Liver (tissue), 9 donors: ENCODE data around the gene ENOPH1. TPM values are rescaled to one million over a fixed set of nuclear protein-coding genes. Genes with fewer than 3 reads are reported as not detected.

Experiments
- DNase-seq: peaks from one replicate; pipeline ENCODE4 v3.0.0-alpha.2; 2017; ENCODE audit warnings: low spot score
- H3K27ac ChIP-seq, 2 donors: one replicate each; pipeline ENCODE4 v1.7.0; 2013; ENCODE audit warnings: inconsistent platforms in 2 of 2, low read length in 2 of 2, control low read depth in 1 of 2, low read depth in 1 of 2, mild to moderate bottlenecking in 1 of 2
- H3K27me3 ChIP-seq, 4 donors: one replicate each; pipeline versions ENCODE4 v1.6.1 to v1.7.0; 2013; ENCODE audit warnings: low read length in 3 of 4, inconsistent platforms in 1 of 4, mild to moderate bottlenecking in 1 of 4, moderate library complexity in 1 of 4; ENCODE audit not compliant: control insufficient read depth in 4 of 4, insufficient read depth in 4 of 4
- H3K36me3 ChIP-seq, 4 donors: one replicate each; pipeline versions ENCODE4 v1.6.1 to v1.7.0; 2013; ENCODE audit warnings: low read length in 3 of 4, mild to moderate bottlenecking in 3 of 4, low read depth in 1 of 4, moderate library complexity in 1 of 4; ENCODE audit not compliant: control insufficient read depth in 4 of 4, insufficient read depth in 3 of 4
- H3K4me1 ChIP-seq, 4 donors: one replicate each; pipeline versions ENCODE4 v1.6.1 to v1.7.0; 2013; ENCODE audit warnings: low read length in 3 of 4, mild to moderate bottlenecking in 3 of 4, moderate library complexity in 1 of 4; ENCODE audit not compliant: control insufficient read depth in 4 of 4, insufficient read depth in 4 of 4
- H3K4me3 ChIP-seq, 3 donors: one replicate each; pipeline versions ENCODE4 v1.6.1 to v1.7.0; 2013; ENCODE audit warnings: low read length in 3 of 3, control low read depth in 1 of 3, low read depth in 1 of 3, mild to moderate bottlenecking in 1 of 3
- H3K9ac ChIP-seq, 2 donors: one replicate each; pipeline ENCODE4 v1.7.0; 2013; ENCODE audit warnings: low read length in 2 of 2, mild to moderate bottlenecking in 2 of 2, moderate library complexity in 2 of 2, control low read depth in 1 of 2, low read depth in 1 of 2
- H3K9me3 ChIP-seq, 4 donors: one replicate each; pipeline versions ENCODE4 v1.6.1 to v1.7.0; 2013; ENCODE audit warnings: low read length in 3 of 4; ENCODE audit not compliant: control insufficient read depth in 4 of 4
- ATF3 ChIP-seq: IDR thresholded peaks from 2 replicates; pipeline ENCODE4 v1.6.1; 2016; ENCODE audit warnings: antibody characterized with exemption
- EGR1 ChIP-seq, 2 donors: IDR thresholded peaks; 2 replicates each; pipeline ENCODE4 v1.6.1; 2016 to 2018; ENCODE audit warnings: antibody characterized with exemption in 2 of 2, low read depth in 2 of 2
- FOXA1 ChIP-seq: IDR thresholded peaks from 2 replicates; pipeline ENCODE4 v1.6.1; 2016; ENCODE audit warnings: antibody characterized with exemption
- FOXA2 ChIP-seq: IDR thresholded peaks from 2 replicates; pipeline ENCODE4 v1.6.1; 2016; ENCODE audit warnings: antibody characterized with exemption
- GABPA ChIP-seq, 2 donors: IDR thresholded peaks in 1 of 2; conservative IDR thresholded peaks in 1 of 2; 2 replicates each; pipeline ENCODE4 v1.6.1; 2016; ENCODE audit warnings: antibody characterized with exemption in 2 of 2, mild to moderate bottlenecking in 1 of 2, moderate library complexity in 1 of 2
- HNF4G ChIP-seq: IDR thresholded peaks from 2 replicates; pipeline ENCODE4 v1.6.1; 2016; ENCODE audit warnings: antibody characterized with exemption
- JUND ChIP-seq, 2 donors: IDR thresholded peaks; 2 replicates each; pipeline ENCODE4 v1.6.1; 2016; ENCODE audit warnings: antibody characterized with exemption in 2 of 2
- NR2F2 ChIP-seq: IDR thresholded peaks from 2 replicates; pipeline ENCODE4 v1.6.1; 2016; ENCODE audit warnings: antibody characterized with exemption
- RAD21 ChIP-seq, 2 donors: IDR thresholded peaks; 2 replicates each; pipeline ENCODE4 v1.6.1; 2016; ENCODE audit warnings: antibody characterized with exemption in 2 of 2, mild to moderate bottlenecking in 2 of 2
- RXRA ChIP-seq, 2 donors: IDR thresholded peaks; 2 replicates each; pipeline ENCODE4 v1.6.1; 2017 to 2018; ENCODE audit warnings: antibody characterized with exemption in 2 of 2, mild to moderate bottlenecking in 1 of 2
- SP1 ChIP-seq: IDR thresholded peaks from 2 replicates; pipeline ENCODE4 v1.6.1; 2018; ENCODE audit warnings: antibody characterized with exemption, mild to moderate bottlenecking
- TAF1 ChIP-seq: conservative IDR thresholded peaks from 2 replicates; pipeline ENCODE4 v1.6.1; 2016; ENCODE audit warnings: antibody characterized with exemption, mild to moderate bottlenecking
- YY1 ChIP-seq: IDR thresholded peaks from 2 replicates; pipeline ENCODE4 v1.6.1; 2016; ENCODE audit warnings: antibody characterized with exemption, mild to moderate bottlenecking
- WGBS: extraction: QIAGEN DNeasy Blood & Tissue Kit; methylation state at CpG from one replicate; pipeline ENCODE4 v1.1.7; 2013; 5-methylcytosine and 5-hydroxymethylcytosine counted together
- polyA plus RNA-seq, 2 donors: library from polyadenylated mRNA; stranded (reverse) in 1 of 2; unstranded in 1 of 2; fragments of 200-250 nt in 1 of 2; fragments of >200 nt in 1 of 2; fragmentation: Nextera tagmentation in 1 of 2; extraction: Ambion mirVana in 1 of 2; gene quantifications; one replicate each; pipeline versions ENCODE4 v1.2.1 to v1.2.3, GENCODE V29; 2013 to 2015
- total RNA-seq, 2 donors: library from RNA; depleted of rRNA; stranded (reverse); fragments of >200 nt; gene quantifications; one replicate each; pipeline ENCODE4 v1.2.3, GENCODE V29; 2014
- TF ChIP-seq, protein P1 (sequence below): IDR thresholded peaks from 2 replicates; pipeline ENCODE4 v1.6.1; 2016; ENCODE audit warnings: antibody characterized with exemption
- TF ChIP-seq, protein P2 (sequence below): IDR thresholded peaks from 2 replicates; pipeline ENCODE4 v1.6.1; 2016; ENCODE audit warnings: antibody characterized with exemption, mild to moderate bottlenecking
- TF ChIP-seq, protein P3 (sequence below): IDR thresholded peaks from 2 replicates; pipeline ENCODE4 v1.6.1; 2016; ENCODE audit warnings: antibody characterized with exemption
- donor health status: healthy.
- donor health status: healthy.
- donor health status: healthy.
- donor health status: healthy.
- donor health status: healthy.

The ENOPH1 gene
- total and polyA plus RNA-seq, 4 donors = 12.1 to 20.0 (median 12.8) TPM

DNA sequence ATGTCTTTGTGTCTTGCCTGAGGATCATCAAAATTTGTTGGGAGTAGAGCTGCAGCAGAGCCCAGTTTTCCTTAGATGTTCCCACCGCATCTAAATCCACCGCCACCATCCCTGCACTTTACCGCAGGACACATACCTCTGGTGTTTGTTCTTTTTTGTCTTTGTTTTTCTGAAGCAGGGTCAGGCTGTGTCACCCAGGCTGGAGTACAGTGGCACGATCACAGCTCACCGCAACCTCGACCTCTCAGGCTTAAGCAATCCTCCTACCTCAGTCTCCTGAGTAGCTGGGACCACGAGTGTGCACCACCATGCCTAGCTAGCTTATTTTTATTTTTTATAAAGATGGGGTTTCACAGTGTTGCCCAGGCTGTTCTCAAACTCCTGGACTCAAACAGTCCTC lies 4.6 kb downstream of the ENOPH1 start:
- no peaks in the 10 kb centered on the region for H3K27me3 ChIP-seq
- peaks cover 0 to 9% (median 5%) of the 10 kb centered on the region in 4 donors for H3K4me1 ChIP-seq
- H3K27ac ChIP-seq = no peak overlapping the region
- no peak overlapping the region for H3K4me3 ChIP-seq
- no peak overlapping the region for H3K9ac ChIP-seq
- no peaks in the 10 kb centered on the region for H3K36me3 ChIP-seq
- DNase-seq = no peak
- TF ChIP-seq GABPA (IDR thresholded peaks at IDR 0.05 in 1 of 2, conservative IDR thresholded peaks at IDR 0.05 in 1 of 2) (no peak), NR2F2 (no peak), FOXA2 (no peak), SP1 (no peak), RXRA (IDR thresholded peaks at IDR 0.05) (no peak), FOXA1 (no peak)
- 88% methylated on average over 7 of the region's 7 CpGs for WGBS
- H3K9me3 ChIP-seq = no peaks in the 10 kb centered on the region

DNA sequence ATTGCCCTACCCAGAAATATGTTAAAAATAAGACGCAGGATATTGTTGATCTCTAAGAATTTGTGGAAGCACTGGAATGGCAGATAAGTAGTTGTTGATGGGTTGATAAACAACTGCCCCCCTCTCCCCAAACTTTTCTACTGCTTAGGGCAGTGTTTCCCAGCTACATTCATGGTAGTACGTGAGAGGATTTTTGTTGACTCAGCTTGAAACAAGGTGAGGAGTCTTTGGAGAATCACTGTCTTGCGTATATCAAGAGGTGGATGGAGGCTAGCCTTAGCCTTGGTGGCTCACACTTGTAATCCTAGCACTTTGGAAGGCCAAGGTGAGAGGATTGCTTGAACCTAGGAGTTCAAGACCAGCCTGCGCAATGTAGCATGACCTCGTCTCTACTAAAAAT lies 5.7 kb downstream of the ENOPH1 start:
- TF ChIP-seq FOXA2 (no peak), ATF3 (no peak), GABPA (IDR thresholded peaks at IDR 0.05 in 1 of 2, conservative IDR thresholded peaks at IDR 0.05 in 1 of 2) (no peak), RXRA (IDR thresholded peaks at IDR 0.05) (no peak), TAF1 (no peak), JUND (IDR thresholded peaks at IDR 0.05) (no peak), HNF4G (no peak), YY1 (no peak), NR2F2 (no peak), EGR1 (IDR thresholded peaks at IDR 0.05; ENCODE audit: low read depth in 2 of 2) (no peak), RAD21 (IDR thresholded peaks at IDR 0.05) (no peak), SP1 (no peak)
- TF ChIP-seq, protein P1, sequence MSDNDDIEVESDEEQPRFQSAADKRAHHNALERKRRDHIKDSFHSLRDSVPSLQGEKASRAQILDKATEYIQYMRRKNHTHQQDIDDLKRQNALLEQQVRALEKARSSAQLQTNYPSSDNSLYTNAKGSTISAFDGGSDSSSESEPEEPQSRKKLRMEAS = no peak
- TF ChIP-seq, protein P2, sequence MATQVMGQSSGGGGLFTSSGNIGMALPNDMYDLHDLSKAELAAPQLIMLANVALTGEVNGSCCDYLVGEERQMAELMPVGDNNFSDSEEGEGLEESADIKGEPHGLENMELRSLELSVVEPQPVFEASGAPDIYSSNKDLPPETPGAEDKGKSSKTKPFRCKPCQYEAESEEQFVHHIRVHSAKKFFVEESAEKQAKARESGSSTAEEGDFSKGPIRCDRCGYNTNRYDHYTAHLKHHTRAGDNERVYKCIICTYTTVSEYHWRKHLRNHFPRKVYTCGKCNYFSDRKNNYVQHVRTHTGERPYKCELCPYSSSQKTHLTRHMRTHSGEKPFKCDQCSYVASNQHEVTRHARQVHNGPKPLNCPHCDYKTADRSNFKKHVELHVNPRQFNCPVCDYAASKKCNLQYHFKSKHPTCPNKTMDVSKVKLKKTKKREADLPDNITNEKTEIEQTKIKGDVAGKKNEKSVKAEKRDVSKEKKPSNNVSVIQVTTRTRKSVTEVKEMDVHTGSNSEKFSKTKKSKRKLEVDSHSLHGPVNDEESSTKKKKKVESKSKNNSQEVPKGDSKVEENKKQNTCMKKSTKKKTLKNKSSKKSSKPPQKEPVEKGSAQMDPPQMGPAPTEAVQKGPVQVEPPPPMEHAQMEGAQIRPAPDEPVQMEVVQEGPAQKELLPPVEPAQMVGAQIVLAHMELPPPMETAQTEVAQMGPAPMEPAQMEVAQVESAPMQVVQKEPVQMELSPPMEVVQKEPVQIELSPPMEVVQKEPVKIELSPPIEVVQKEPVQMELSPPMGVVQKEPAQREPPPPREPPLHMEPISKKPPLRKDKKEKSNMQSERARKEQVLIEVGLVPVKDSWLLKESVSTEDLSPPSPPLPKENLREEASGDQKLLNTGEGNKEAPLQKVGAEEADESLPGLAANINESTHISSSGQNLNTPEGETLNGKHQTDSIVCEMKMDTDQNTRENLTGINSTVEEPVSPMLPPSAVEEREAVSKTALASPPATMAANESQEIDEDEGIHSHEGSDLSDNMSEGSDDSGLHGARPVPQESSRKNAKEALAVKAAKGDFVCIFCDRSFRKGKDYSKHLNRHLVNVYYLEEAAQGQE = no peak
- TF ChIP-seq, protein P3, sequence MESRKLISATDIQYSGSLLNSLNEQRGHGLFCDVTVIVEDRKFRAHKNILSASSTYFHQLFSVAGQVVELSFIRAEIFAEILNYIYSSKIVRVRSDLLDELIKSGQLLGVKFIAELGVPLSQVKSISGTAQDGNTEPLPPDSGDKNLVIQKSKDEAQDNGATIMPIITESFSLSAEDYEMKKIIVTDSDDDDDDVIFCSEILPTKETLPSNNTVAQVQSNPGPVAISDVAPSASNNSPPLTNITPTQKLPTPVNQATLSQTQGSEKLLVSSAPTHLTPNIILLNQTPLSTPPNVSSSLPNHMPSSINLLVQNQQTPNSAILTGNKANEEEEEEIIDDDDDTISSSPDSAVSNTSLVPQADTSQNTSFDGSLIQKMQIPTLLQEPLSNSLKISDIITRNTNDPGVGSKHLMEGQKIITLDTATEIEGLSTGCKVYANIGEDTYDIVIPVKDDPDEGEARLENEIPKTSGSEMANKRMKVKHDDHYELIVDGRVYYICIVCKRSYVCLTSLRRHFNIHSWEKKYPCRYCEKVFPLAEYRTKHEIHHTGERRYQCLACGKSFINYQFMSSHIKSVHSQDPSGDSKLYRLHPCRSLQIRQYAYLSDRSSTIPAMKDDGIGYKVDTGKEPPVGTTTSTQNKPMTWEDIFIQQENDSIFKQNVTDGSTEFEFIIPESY = no peak
- no peak for DNase-seq
- H3K36me3 ChIP-seq = no peaks in the 10 kb centered on the region
- whole genome bisulfite sequencing = 95% methylated on average over 5 of the region's 5 CpGs
- H3K9ac ChIP-seq = no peak overlapping the region
- no peak overlapping the region for H3K27ac ChIP-seq
- H3K4me1 ChIP-seq = peaks cover 0 to 6% (median 4%) of the 10 kb centered on the region in 4 donors
- H3K4me3 ChIP-seq = no peak overlapping the region
- no peaks in the 10 kb centered on the region for H3K9me3 ChIP-seq
- H3K27me3 ChIP-seq = no peaks in the 10 kb centered on the region
